Ovary (tissue), 3 donors: ENCODE data around the gene KCNMB2.

Experiments
- EP300 ChIP-seq: sonication (generic); formaldehyde crosslinking; IDR thresholded peaks from one replicate; pipeline ENCODE4 v1.6.1; 2017; ENCODE audit warnings: antibody characterized with exemption
- TF ChIP-seq, protein P1 (sequence below), 3 donors: fragments of 450-650 bp in 2 of 3; fragments of 200-600 bp in 1 of 3; IDR thresholded peaks; one replicate each; pipeline versions ENCODE4 v1.5.1 to v1.8.0; 2016 to 2022; ENCODE audit warnings: antibody characterized with exemption in 3 of 3, mild to moderate bottlenecking in 1 of 3
- donor health status: DM: no; HTN: no; CAD: no.

DNA sequence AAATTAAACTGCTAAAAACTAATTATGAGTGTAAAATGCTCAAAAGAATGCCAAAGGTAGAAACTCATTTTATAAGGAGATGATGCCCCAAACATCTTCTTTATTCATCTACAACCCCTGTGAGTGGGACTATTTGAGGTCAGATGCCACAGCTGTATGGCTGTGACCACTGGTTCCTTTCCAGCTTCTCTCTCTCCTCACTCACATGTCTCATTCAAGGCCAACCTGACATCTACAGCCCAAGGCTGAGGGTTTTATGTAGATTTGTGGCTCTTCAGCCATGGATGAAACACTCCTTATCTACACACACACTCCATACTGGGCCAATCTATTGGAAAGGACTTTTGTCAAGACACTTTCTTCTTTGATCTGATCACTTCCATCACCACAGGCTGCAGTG is 231.3 kb downstream of the KCNMB2 start:
- TF ChIP-seq EP300, result no peak
- TF ChIP-seq, protein P1, sequence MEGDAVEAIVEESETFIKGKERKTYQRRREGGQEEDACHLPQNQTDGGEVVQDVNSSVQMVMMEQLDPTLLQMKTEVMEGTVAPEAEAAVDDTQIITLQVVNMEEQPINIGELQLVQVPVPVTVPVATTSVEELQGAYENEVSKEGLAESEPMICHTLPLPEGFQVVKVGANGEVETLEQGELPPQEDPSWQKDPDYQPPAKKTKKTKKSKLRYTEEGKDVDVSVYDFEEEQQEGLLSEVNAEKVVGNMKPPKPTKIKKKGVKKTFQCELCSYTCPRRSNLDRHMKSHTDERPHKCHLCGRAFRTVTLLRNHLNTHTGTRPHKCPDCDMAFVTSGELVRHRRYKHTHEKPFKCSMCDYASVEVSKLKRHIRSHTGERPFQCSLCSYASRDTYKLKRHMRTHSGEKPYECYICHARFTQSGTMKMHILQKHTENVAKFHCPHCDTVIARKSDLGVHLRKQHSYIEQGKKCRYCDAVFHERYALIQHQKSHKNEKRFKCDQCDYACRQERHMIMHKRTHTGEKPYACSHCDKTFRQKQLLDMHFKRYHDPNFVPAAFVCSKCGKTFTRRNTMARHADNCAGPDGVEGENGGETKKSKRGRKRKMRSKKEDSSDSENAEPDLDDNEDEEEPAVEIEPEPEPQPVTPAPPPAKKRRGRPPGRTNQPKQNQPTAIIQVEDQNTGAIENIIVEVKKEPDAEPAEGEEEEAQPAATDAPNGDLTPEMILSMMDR (IDR thresholded peaks at IDR 0.05), result no peak
